Suppressor macrophage (primary cell): ENCODE data around the gene TSFM.

Experiments used
- DNase-seq, 4 experiments: peaks; one replicate each; pipeline ENCODE4 v3.0.0-alpha.2; 2020 to 2022
- total RNA-seq, 17 experiments: gene quantifications; one replicate each; lab custom pipeline; 2026; ENCODE audit warnings: mixed read lengths in 6 of 17, inconsistent platforms in 3 of 17; lab: John Stamatoyannopoulos, UW

The TSFM gene
- total RNA-seq: 0.13 to 1.1 (median 0.38) reads per million in 17 experiments

GRCh38 chr12:57782608-57783465 is at the start of gene TSFM:
Gene TSFM (plus strand): TSS chr12:57782787. CDS start chr12:57782802, 15 bp downstream.
- DNase-seq: peak; percentile 97 to 99 (median 98)

- no peak for DNase-seq
Observed at GRCh38 chr12:57733928-57734327, 48.7 kb upstream of the TSFM start.

- no peak for DNase-seq
Observed at GRCh38 chr12:57734591-57734990, 48.0 kb upstream of the TSFM start.

GRCh38 chr12:57735198-57735855 is 47.3 kb upstream of the TSFM start:
- no peak for DNase-seq

- DNase-seq: no peak
Observed at GRCh38 chr12:57735952-57736740, 46.4 kb upstream of the TSFM start.

- DNase-seq: no peak
Observed at GRCh38 chr12:57736741-57737466, 45.7 kb upstream of the TSFM start.

GRCh38 chr12:57737467-57738460 is 44.8 kb upstream of the TSFM start:
- DNase-seq: no peak

GRCh38 chr12:57738661-57739237 is 43.8 kb upstream of the TSFM start, which contains the start of gene AGAP2:
Gene AGAP2 (minus strand): TSS chr12:57738742. CDS start chr12:57738246, 496 bp downstream.
- no peak for DNase-seq

- DNase-seq: no peak
Observed at GRCh38 chr12:57739387-57739786, 43.2 kb upstream of the TSFM start.

- no peak for DNase-seq
Observed at GRCh38 chr12:57739914-57740538, 42.6 kb upstream of the TSFM start.

- peak in 3 of 4 experiments; percentile 41 to 45 (median 41) for DNase-seq
Observed at GRCh38 chr12:57740656-57741412, 41.8 kb upstream of the TSFM start.

GRCh38 chr12:57741413-57741789 is 41.2 kb upstream of the TSFM start:
- DNase-seq: peak in 1 of 4 experiments; percentile 20

GRCh38 chr12:57741844-57742738 is 40.5 kb upstream of the TSFM start:
- peak; percentile 38 to 71 (median 61) for DNase-seq

GRCh38 chr12:57743769-57744168 is 38.8 kb upstream of the TSFM start:
- DNase-seq: no peak

- peak; percentile 88 to 90 (median 88) for DNase-seq
Observed at GRCh38 chr12:57744194-57744776, 38.3 kb upstream of the TSFM start.

GRCh38 chr12:57744777-57745484 is 37.7 kb upstream of the TSFM start, which contains the start of gene TSPAN31:
Gene TSPAN31 (plus strand): TSS chr12:57745039. CDS start chr12:57745155, 116 bp downstream.
- peak; percentile 97 to 99 (median 98) for DNase-seq

- peak in 2 of 4 experiments; percentile 31 to 36 for DNase-seq
Observed at GRCh38 chr12:57745485-57745881, 37.1 kb upstream of the TSFM start.
